ENCODE data around the gene FEN1. TPM values are rescaled to one million over a fixed set of nuclear protein-coding genes. Genes with fewer than 3 reads are reported as not detected.

Gene FEN1
- total RNA-seq, 1 donor from 2014 or later = 44.6 TPM

DNA sequence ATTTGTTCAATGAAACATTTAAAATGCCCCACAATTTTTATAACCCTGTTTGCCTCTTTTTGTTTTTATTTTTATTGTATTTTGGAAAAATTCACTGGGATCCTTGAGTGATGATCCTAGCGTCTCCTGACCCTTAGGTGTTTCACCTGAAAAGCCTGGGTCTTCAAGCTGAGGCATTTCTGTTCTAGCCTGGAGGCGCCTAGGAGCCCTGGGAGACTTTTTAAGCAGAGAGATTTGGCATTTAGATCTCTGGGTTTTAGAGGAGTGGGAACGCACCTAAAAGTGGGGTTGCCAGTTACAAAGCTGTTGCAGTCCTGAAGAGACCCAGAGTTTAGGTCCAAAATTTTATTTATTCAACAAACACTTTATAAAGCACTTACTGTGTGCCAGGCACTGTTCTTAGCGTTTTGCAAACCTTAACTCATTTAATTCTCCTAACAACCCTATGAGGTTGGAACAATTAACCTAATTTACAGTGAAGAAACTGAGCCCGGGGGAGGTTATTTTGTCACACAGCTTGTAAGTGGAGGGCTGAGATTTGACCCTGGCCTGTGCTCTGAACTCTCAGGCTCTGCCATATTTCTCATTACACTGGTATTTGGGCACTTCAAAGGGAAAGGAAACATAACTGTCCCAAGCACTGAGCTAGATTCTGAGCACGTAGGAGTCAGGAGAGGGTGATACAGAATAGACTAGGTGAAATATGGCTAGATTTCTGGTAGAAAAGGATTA, 24.9 kb downstream of the FEN1 start:
- no peaks in the 10 kb centered on the region for H3K27me3 Mint-ChIP-seq
- H3K4me1 Mint-ChIP-seq (ENCODE audit: unreplicated experiment) = peaks cover 18% of the 10 kb centered on the region
- peak overlapping the region; percentile 89 for H3K4me3 Mint-ChIP-seq
- H3K9me3 Mint-ChIP-seq = peaks cover 11% of the 10 kb centered on the region
- peaks cover 12% of the 10 kb centered on the region for H3K36me3 Mint-ChIP-seq
- peak overlapping the region; percentile 72 for H3K27ac Mint-ChIP-seq
- TF ChIP-seq, protein P1, sequence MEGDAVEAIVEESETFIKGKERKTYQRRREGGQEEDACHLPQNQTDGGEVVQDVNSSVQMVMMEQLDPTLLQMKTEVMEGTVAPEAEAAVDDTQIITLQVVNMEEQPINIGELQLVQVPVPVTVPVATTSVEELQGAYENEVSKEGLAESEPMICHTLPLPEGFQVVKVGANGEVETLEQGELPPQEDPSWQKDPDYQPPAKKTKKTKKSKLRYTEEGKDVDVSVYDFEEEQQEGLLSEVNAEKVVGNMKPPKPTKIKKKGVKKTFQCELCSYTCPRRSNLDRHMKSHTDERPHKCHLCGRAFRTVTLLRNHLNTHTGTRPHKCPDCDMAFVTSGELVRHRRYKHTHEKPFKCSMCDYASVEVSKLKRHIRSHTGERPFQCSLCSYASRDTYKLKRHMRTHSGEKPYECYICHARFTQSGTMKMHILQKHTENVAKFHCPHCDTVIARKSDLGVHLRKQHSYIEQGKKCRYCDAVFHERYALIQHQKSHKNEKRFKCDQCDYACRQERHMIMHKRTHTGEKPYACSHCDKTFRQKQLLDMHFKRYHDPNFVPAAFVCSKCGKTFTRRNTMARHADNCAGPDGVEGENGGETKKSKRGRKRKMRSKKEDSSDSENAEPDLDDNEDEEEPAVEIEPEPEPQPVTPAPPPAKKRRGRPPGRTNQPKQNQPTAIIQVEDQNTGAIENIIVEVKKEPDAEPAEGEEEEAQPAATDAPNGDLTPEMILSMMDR (conservative IDR thresholded peaks at IDR 0.05) = no peak
- no peak for DNase-seq (ENCODE audit: extremely low spot score, unreplicated experiment)

DNA sequence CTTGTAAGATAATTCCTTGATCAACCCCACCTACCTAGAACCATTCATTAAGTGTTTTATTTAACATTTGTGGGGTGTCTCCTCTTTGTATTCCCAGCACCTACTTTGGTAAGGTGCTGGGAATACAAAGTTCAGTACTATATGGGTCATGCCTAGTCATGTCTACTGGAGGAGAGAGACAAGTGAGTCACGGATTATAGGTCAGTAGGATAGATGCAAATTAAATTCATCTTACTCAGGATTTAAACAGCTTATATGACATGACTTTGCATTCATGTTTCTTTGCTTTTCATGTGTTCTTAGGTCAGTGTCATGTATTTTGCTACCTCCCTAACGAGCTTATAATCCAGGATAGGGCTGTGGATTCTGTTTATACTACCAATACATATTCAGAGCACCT, 27.5 kb downstream of the FEN1 start:
- Mint-ChIP-seq H3K4me3 (no peak overlapping the region), H3K27ac (no peak overlapping the region), H3K9me3 (no peaks in the 10 kb centered on the region), H3K27me3 (no peaks in the 10 kb centered on the region), H3K4me1 (ENCODE audit: unreplicated experiment) (peaks cover 13% of the 10 kb centered on the region), H3K36me3 (no peaks in the 10 kb centered on the region)
- no peak for DNase-seq (ENCODE audit: extremely low spot score, unreplicated experiment)
- TF ChIP-seq, protein P1 (conservative IDR thresholded peaks at IDR 0.05) = no peak

DNA sequence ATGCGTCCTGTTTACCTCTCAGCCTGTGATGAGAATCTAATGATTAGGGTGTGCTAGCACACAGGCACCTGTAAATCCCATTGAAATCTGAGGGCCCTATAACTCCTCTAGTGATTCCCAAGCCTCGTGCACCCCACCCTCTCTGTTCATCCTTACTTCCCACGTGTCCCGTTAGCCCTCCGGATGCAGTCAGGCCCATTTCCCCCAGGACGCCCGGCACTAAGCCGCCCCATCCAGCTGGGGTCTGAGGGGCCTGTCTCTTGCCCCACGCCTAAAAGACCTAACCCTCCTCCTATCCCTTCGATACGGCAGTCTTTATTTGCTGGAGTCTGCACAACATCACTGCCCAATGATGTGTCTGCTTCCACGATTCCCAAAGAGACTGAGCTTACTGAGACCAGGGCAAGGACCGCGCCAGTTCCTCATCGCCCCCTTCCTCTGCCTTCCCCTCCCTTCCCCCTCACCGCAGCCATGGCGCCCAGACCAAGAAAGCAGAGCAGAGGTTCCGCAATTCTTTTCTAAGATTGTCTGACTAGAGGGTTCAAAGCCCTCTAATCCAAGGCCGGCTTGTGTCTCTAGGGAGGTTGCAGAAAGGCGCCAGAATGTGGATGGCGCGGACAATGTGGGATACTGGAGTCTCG, 34.3 kb downstream of the FEN1 start:
- no peaks in the 10 kb centered on the region for H3K9me3 Mint-ChIP-seq
- no peaks in the 10 kb centered on the region for H3K27me3 Mint-ChIP-seq
- H3K36me3 Mint-ChIP-seq = no peaks in the 10 kb centered on the region
- DNase-seq (ENCODE audit: extremely low spot score, unreplicated experiment) = no peak
- peak overlapping the region; percentile 90 for H3K27ac Mint-ChIP-seq
- H3K4me3 Mint-ChIP-seq = peak overlapping the region; percentile 94
- H3K4me1 Mint-ChIP-seq (ENCODE audit: unreplicated experiment) = peaks cover 36% of the 10 kb centered on the region
- TF ChIP-seq, protein P1 (conservative IDR thresholded peaks at IDR 0.05) = no peak

DNA sequence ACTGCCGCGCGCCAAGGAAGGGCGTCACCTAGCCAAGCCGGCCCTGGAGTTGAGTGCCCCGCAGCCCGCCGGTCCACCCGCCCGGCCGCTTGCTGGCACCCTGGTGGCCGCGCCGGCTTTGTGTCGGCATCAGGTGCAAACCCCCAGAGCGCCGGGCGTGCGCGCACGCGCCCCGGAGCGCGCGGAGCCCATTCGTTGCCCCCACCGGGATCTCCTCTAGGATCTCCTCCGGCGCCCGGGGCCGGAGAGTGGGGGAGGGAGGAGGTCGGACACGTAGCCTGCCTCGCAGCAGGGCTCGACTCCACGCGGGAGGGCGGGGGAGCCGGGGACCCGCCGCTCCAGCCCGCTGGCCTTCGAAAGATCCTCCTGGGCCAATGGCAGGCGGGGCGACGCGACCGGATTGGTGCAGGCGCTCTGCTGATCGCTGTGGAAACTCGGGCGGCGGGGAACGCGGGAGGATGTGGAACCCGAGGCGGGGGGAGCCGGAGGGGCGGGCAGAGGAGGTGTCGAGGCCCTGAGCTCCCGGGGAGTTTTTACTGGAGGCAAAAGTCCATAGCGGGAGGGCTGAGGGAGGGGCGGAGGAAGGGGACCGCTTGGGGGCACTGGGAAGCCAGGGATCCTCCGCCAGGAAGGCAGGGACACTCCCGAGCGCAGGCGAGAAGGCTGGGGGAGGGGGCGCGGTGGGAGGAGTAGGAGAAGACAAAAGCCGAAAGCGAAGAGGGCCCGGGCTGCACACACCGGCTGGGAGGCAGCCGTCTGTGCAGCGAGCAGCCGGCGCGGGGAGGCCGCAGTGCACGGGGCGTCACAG, 35.1 kb downstream of the FEN1 start, which contains the start of gene FADS2:
Gene FADS2 (plus strand): TSS at position 730 of the 808 bp plus-strand sequence. CDS start 91 bp downstream, outside the sequence.
- peak; percentile 93 for DNase-seq (ENCODE audit: extremely low spot score, unreplicated experiment)
- H3K36me3 Mint-ChIP-seq = no peaks in the 10 kb centered on the region
- peak within 1 kb of the TSS; percentile 94 for H3K4me3 Mint-ChIP-seq
- H3K27me3 Mint-ChIP-seq = no peaks in the 10 kb centered on the region
- peak within 1 kb of the TSS; percentile 90 for H3K27ac Mint-ChIP-seq
- no peaks in the 10 kb centered on the region for H3K9me3 Mint-ChIP-seq
- TF ChIP-seq, protein P1 (conservative IDR thresholded peaks at IDR 0.05) = peak; percentile 63
- H3K4me1 Mint-ChIP-seq (ENCODE audit: unreplicated experiment) = peaks cover 36% of the 10 kb centered on the region

DNA sequence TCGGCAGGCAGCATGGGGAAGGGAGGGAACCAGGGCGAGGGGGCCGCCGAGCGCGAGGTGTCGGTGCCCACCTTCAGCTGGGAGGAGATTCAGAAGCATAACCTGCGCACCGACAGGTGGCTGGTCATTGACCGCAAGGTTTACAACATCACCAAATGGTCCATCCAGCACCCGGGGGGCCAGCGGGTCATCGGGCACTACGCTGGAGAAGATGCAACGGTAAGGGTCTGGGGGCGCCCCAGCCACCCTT, 35.6 kb downstream of the FEN1 start:
- Mint-ChIP-seq H3K4me1 (ENCODE audit: unreplicated experiment) (peaks cover 36% of the 10 kb centered on the region), H3K27me3 (no peaks in the 10 kb centered on the region), H3K36me3 (no peaks in the 10 kb centered on the region), H3K27ac (peak overlapping the region; percentile 88), H3K9me3 (no peaks in the 10 kb centered on the region), H3K4me3 (peak overlapping the region; percentile 94)
- no peak for DNase-seq (ENCODE audit: extremely low spot score, unreplicated experiment)
- TF ChIP-seq, protein P1 (conservative IDR thresholded peaks at IDR 0.05) = no peak
